ENCODE data around the gene FRS2. TPM values are rescaled to one million over a fixed set of nuclear protein-coding genes. Genes with fewer than 3 reads are reported as not detected.

FRS2 gene
- total and polyA plus RNA-seq, 9 of the 15 experiments (the other 6 are each of a cell fraction or from before 2014, with no cell fraction given) = 1.0 to 9.1 (median 6.0) TPM

GRCh38 chr12:69456239-69456638 is 13.9 kb upstream of the FRS2 start (continued):
- TF ChIP-seq HOXB6 (CRISPR knock-in tag; IDR thresholded peaks at IDR 0.05; ENCODE audit: borderline replicate concordance) = no peak
- TF ChIP-seq, protein P1, sequence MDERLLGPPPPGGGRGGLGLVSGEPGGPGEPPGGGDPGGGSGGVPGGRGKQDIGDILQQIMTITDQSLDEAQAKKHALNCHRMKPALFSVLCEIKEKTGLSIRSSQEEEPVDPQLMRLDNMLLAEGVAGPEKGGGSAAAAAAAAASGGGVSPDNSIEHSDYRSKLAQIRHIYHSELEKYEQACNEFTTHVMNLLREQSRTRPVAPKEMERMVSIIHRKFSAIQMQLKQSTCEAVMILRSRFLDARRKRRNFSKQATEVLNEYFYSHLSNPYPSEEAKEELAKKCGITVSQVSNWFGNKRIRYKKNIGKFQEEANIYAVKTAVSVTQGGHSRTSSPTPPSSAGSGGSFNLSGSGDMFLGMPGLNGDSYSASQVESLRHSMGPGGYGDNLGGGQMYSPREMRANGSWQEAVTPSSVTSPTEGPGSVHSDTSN (CRISPR knock-in tag; IDR thresholded peaks at IDR 0.05; ENCODE audit: low read depth) = no peak
- TF ChIP-seq, protein P1 (tag; conservative IDR thresholded peaks at IDR 0.05; ENCODE audit: low read depth) = no peak
- no peak for TF ChIP-seq CEBPG (CRISPR knock-in tag; IDR thresholded peaks at IDR 0.05)
- TF ChIP-seq CEBPG (tag; conservative IDR thresholded peaks at IDR 0.05 in 1 of 2, IDR thresholded peaks at IDR 0.05 in 1 of 2) = no peak
- TF ChIP-seq FOXO4 (CRISPR knock-in tag; IDR thresholded peaks at IDR 0.05) = no peak
- TF ChIP-seq POLR2AphosphoS5 (IDR thresholded peaks at IDR 0.05; ENCODE audit: control insufficient read depth, insufficient read depth, low read depth, low read length) = no peak

All from K562 (cell line).